ENCODE results near the gene SMPD3.

Gene SMPD3

DNA sequence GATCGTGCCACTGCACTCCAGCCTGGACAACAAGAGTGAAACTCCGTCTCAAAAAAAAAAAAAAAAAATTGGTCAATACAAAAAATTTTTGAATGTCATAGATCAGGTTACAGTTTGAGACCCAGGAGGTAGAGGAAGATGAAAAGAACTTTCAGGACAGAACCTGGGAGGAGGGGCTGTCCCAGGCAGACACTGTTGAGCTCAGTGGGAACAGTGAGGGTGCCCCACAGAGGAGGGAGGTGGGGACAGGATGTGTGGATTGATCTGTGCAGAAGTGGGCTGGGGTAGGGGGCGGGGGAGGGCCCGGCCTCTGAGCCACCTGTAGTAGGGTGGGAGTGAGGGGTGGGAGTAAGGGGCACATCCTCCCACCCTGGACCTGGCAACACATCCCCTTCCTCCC is 79.1 kb downstream of the SMPD3 start:
- H3K4me1 Mint-ChIP-seq, result peaks cover 70% of the 10 kb centered on the region
- ATAC-seq (peak; percentile 32), DNase-seq (no peak)
- no peaks in the 10 kb centered on the region for H3K9me3 Mint-ChIP-seq
- H3K27ac Mint-ChIP-seq, result no peak overlapping the region
- H3K27me3 Mint-ChIP-seq, result peaks cover 74% of the 10 kb centered on the region
- H3K4me3 Mint-ChIP-seq, result peak overlapping the region; percentile 57 to 74

DNA sequence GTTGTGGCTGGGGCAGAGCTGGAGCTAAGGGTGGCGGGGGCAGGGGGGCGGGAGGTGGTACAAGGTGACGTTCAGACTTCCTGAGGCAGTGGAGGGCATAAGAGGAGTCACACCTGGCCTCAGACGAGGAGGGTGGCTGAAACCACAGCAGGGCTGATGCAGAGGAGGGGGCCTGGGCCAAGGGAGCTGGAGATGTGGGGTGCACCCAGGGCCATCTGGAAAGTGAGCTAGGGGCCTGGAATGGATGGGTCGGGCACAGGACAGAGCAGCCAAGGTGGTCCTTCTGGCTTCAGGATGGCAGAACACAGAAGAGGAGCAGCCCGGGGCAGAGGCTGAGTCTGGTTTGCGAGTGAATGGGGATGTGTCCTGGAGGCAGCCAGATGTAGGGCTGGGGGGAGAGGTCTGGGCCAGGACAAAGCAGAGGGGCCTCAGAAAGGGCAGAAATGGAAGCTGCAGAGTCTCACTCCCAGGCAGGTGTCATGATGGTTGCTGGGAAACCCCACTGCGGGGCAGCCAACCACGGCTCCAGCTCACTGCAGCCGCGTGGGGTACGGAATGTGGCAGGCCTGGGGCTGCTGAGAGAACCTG is 79.9 kb downstream of the SMPD3 start:
- Mint-ChIP-seq H3K9me3 (no peaks in the 10 kb centered on the region), H3K27ac (peak overlapping the region; percentile 42 to 79)
- peak; percentile 57 for ATAC-seq

DNA sequence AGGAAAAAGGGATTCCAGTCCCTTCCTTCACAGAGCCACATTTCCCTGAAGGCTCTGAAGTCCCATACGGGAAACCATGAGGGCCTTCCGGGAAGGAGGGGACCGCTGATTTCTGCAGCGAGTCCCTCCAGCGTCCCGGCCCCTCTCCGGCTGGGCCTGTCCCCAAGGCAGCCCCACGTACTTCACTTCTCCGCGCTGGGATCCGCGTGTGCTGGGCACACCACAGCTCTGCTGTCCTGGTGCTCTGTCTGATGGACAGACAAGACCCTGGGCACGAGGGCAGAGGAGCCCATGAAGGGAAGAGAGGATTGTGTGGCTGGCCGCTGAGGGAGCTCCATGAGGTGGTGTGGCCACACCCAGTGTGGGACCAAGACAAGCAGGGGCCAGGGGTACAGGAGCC is 80.4 kb downstream of the SMPD3 start:
- DNase-seq (no peak), ATAC-seq (no peak)
- Mint-ChIP-seq H3K4me1 (peaks cover 72% of the 10 kb centered on the region), H3K27ac (peak overlapping the region in 1 of 2 donors; percentile 42), H3K9me3 (no peaks in the 10 kb centered on the region), H3K4me3 (peak overlapping the region in 1 of 2 donors; percentile 74), H3K27me3 (peaks cover 67% of the 10 kb centered on the region)

More for the DNA sequence above, 79.9 kb downstream of the SMPD3 start:
- Mint-ChIP-seq H3K27me3 (peaks cover 72% of the 10 kb centered on the region), H3K4me3 (peak overlapping the region; percentile 57 to 74), H3K4me1 (peaks cover 69% of the 10 kb centered on the region)
- DNase-seq, result peak in 1 of 2 donors; percentile 60

DNA sequence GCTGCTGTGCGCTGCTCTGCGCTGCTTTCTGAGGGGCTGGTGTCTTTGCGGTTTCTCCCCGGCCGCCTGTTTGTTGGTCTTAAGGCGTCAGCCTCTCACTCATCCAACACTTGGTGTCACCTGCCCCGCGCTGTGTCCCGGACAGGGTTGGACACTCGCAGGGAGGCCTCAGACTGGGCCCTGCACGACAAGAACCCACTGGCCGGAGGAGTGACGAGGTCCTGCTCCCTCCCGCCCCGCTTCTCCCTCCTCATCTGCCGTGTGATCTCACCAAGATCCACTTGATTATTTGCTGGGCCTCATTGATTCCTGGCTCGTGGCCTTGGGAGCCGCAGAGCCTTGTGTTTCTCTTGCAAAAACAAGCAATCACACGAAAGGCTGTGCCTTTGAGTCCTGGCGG is 80.9 kb downstream of the SMPD3 start:
- ATAC-seq (no peak), DNase-seq (no peak)
- Mint-ChIP-seq H3K9me3 (no peaks in the 10 kb centered on the region), H3K27ac (peak overlapping the region in 1 of 2 donors; percentile 69), H3K27me3 (peaks cover 62% of the 10 kb centered on the region), H3K4me1 (peaks cover 74% of the 10 kb centered on the region), H3K4me3 (no peak overlapping the region)

DNA sequence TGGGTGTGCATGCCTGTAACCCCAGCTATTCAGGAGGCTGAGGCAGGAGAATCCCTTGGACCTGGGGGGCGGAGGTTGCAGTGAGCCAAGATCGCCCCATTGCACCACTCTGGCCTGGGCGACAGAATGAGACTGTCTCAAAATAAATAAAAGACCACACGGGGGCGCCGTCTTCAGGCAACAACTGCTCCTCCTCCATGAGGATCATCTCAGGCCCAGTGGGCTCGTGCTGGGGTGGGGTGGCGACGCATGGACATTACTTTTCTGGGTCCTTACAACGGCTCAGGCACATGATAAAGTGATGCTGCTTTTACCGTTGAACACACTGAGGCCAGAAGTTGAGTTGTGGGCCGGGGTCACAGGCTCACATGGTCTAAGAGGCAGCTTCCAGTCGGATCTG is 81.3 kb downstream of the SMPD3 start:
- peak overlapping the region in 1 of 2 donors; percentile 69 for H3K27ac Mint-ChIP-seq
- ATAC-seq (no peak), DNase-seq (peak; percentile 47 to 50)
- no peaks in the 10 kb centered on the region for H3K9me3 Mint-ChIP-seq
- peaks cover 58% of the 10 kb centered on the region for H3K27me3 Mint-ChIP-seq
- H3K4me3 Mint-ChIP-seq, result no peak overlapping the region
- peaks cover 73% of the 10 kb centered on the region for H3K4me1 Mint-ChIP-seq

DNA sequence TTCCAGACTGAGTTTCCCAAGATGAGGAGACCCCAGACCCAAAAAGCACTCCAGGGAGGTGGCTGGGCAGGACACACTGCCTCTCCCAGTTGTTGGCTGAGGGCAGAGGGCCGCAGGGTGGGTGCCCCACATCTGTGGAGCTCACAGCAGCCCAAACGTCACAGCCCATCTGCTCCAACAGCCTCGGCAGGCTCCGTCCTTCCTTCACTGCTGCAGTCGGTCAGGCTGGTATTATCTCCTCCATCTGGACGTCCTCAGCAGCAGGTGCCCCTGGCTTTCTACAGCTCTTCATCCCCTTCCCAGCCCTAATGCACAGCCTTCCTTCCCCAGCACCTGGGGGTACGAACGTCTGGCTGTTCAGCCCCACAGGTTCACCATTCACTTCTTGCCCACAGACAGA is 82.2 kb downstream of the SMPD3 start:
- Mint-ChIP-seq H3K27ac (peak overlapping the region in 1 of 2 donors; percentile 10), H3K27me3 (peaks cover 52% of the 10 kb centered on the region), H3K9me3 (no peaks in the 10 kb centered on the region), H3K4me3 (peak overlapping the region in 1 of 2 donors; percentile 27), H3K4me1 (peaks cover 67% of the 10 kb centered on the region)
- DNase-seq (no peak), ATAC-seq (no peak)

DNA sequence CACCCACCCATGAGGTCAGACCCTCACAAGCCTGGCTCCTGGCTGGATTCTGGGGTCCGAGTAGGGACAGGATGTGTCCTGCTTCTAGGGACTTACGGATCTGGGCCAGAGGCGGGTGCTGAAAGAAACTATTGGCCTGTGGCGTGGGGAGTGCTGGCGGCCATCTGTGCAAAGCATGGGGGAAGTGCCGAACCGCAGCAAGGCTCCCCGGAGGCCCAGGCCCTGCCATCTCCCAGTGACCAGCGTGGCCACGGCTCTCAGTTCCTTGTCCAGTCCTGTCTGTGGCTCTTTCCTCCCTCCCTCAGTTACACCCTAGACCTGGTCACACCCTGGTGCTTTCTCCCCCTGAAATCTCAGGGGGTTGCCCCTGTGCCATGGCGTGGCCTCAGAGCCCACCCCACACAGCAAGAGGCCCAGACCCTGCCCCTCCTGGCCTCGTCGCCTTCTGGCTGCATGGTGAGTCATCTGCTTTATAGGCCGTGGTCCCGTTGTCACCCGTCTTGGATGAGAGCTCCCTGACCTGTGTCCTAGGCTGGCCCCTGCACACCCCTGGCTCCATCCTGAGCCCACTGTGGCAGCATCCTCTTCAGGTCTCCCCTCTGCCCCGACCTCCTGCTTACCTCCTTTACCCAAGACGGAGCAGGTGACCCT is 83.0 kb downstream of the SMPD3 start:
- H3K4me1 Mint-ChIP-seq, result peaks cover 67% of the 10 kb centered on the region
- H3K27me3 Mint-ChIP-seq, result peaks cover 52% of the 10 kb centered on the region
- no peaks in the 10 kb centered on the region for H3K9me3 Mint-ChIP-seq
- no peak overlapping the region for H3K4me3 Mint-ChIP-seq
- DNase-seq (no peak), ATAC-seq (no peak)
- peak overlapping the region in 1 of 2 donors; percentile 96 for H3K27ac Mint-ChIP-seq

DNA sequence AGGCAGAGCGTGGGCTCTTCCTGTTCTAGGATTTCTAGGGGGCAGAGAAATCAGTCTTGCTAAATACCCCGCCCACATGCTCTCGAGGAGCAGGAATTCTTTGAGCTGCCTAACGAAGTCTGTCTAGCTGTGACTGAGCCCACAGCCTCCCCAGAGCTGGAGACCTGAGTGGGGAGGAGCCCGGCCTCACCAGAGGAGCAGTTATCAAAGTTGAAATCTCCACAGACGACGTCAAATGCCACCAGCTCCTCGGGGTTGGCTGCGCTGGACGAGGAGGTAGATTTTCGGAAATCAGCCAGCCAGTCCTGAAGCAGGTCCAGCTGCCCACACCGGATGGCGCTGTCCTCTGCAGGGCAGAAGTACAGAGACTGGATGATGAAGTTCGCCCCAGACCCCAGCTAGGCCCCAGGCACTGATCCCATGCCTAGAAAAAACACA is 83.7 kb downstream of the SMPD3 start:
- peak overlapping the region in 1 of 2 donors; percentile 80 for H3K27ac Mint-ChIP-seq

DNA sequence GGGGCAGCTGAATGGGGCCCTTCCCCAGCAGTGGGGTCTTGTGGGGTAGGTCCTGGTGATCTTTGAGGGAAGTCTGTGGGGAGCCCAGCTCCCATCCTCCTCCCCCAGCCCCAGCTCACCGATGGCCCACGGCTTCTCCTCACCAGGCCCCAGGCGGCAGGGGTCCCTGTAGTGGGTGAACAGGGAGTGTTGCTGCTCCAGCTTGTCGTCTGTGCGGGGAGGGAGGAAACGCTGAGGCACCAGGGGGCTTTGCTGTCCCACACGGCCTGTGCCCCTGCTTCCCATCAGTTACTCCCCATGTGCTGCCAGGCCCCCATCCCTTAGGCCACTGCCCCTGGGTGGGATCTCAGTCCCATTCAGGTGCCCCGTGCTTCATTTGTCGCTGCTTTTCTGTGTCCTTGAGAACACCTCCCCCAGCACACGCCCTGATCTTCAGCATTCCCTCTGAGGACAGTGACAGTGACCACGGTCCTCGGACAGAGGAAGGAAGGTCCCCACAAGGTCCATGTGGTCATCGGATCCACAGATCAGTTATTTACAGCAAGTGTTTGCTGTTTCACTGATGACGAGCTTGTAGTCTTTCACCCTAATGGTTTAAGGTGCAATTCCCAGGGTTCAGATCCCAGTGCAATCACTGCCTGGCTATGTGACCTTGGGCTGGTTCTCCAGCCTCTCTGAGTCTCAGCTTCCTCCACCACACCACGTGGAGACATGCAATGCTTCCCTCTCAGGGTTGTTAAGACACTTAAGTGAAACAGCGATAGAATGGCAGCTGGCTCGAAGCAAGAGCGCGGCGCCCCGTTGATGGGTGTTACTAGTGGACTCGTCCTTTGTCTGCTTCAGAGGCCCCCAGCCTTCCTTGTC is 84.4 kb downstream of the SMPD3 start:
- no peaks in the 10 kb centered on the region for H3K9me3 Mint-ChIP-seq
- H3K27ac Mint-ChIP-seq, result peak overlapping the region in 1 of 2 donors; percentile 56
- H3K4me1 Mint-ChIP-seq, result peaks cover 54% of the 10 kb centered on the region
- ATAC-seq, result no peak
- no peak for DNase-seq
- peaks cover 52% of the 10 kb centered on the region for H3K27me3 Mint-ChIP-seq
- H3K4me3 Mint-ChIP-seq, result no peak overlapping the region

More for the DNA sequence above, 83.7 kb downstream of the SMPD3 start:
- no peaks in the 10 kb centered on the region for H3K9me3 Mint-ChIP-seq
- ATAC-seq (no peak), DNase-seq (no peak)
- no peak overlapping the region for H3K4me3 Mint-ChIP-seq
- peaks cover 52% of the 10 kb centered on the region for H3K27me3 Mint-ChIP-seq
- peaks cover 61% of the 10 kb centered on the region for H3K4me1 Mint-ChIP-seq

DNA sequence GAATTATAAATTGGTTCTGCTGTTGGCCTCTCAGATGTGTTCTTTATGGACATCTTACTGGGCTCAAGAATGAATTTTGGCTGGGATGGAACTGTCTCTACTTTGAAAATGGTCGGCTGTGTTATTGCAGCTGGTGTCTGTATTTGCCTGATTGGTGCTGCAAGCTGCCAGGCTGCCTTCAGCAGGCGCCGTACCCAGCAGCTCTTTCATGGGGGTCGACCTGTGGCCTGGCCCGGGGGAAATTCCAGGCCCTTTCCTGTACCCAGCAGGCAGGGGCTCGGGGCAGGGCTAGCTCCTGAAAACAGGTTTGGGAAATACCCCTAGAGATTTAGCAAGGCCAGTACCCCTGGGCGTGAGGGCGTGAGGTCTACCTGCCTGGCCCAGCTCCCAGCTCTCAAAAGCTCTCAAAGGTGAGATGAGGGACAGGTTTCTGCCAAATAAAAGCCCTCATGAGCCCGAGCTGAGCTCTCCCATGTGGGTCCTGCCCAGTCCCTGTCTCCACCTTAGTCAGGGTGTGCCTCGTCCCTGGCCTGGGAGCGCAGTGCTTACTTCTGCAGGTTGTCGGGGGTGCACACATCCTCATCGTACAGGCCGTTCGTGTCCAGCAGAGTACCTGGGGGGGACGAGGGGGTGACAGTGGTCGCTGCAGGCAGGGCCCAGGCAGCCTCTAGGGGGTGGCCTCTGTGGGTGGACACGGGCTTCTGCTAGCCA is 85.2 kb downstream of the SMPD3 start:
- DNase-seq (no peak), ATAC-seq (no peak)
- no peaks in the 10 kb centered on the region for H3K9me3 Mint-ChIP-seq
- H3K27ac Mint-ChIP-seq, result peak overlapping the region in 1 of 2 donors; percentile 85
- H3K27me3 Mint-ChIP-seq, result peaks cover 45% of the 10 kb centered on the region
- H3K4me3 Mint-ChIP-seq, result no peak overlapping the region
- peaks cover 49% of the 10 kb centered on the region for H3K4me1 Mint-ChIP-seq

DNA sequence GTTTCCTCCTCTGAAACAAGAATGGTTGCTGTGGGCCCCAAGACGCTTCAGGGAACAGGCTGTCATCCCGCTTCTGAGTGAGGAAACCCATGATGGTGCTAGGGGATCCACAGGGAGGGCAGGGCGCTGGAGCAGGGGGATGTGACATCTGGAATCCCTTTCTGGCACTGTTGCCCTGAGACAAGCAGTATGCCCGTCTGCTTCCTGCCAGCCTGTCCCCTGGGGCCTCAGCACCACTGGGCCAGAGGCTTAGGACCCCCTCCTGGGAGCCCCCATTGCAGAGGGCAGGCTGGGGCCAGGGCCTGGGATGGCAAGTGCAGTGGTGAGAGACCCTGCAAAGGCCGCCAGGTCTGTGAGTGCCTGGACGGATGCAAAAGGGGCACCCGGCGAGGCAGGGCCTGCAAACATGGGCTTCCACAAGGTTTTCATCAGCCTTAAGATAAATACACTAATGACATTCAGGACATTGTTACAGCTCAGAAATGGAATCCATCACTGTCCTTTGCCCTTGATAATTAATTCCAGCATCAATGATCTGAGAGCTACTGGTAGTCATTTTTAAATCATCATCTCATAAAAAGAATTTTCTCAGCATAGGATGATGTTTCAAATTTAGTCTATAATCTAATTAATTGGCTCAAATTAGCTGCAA is 85.9 kb downstream of the SMPD3 start:
- H3K9me3 Mint-ChIP-seq, result no peaks in the 10 kb centered on the region
- no peak overlapping the region for H3K27ac Mint-ChIP-seq
- peaks cover 49% of the 10 kb centered on the region for H3K4me1 Mint-ChIP-seq
- DNase-seq (no peak), ATAC-seq (no peak)
- peaks cover 38% of the 10 kb centered on the region for H3K27me3 Mint-ChIP-seq
- H3K4me3 Mint-ChIP-seq, result no peak overlapping the region

DNA sequence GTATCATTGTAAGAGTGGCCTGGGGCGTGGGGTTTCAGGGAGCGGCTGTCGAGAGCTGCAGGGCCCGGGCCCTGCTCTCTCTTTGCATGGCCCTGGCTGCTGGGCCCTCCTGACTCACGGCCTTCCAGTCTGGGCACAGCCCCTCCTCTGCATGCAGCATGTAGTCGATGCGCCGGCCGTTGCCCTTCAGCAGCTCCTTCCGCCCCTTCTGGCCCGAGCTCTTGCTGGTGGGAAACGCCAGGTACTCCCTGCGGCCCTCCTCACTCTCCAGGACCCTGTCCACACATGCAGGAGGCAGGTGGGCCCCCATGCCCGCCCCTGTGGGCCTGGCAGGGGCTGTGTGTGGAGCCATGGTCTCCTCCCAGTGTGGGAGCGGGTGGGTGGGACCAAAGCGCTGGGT is 86.8 kb downstream of the SMPD3 start:
- Mint-ChIP-seq H3K9me3 (no peaks in the 10 kb centered on the region), H3K27me3 (peaks cover 29% of the 10 kb centered on the region), H3K27ac (peak overlapping the region in 1 of 2 donors; percentile 42), H3K4me3 (no peak overlapping the region), H3K4me1 (peaks cover 52% of the 10 kb centered on the region)
- no peak for ATAC-seq
- no peak for DNase-seq

DNA sequence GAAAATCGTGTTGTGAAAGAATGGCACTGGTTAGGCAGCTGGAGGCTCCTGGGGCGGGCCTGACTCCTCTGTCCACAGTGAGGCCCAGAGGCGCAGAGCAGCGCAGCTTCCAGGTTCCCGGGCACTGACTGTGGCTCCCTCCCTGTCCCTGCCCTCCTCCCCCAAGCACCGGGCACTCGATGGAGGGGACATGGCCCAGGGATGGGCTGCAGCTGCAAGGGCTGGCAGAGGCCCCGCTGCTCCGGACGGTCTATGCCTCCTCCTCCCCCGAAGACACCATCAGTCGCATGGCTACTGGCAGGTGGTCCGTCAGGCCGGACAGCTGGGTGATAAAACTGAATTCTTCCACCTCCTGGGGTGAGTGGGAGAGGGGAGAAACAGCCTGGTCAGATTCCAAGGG is 87.4 kb downstream of the SMPD3 start:
- Mint-ChIP-seq H3K4me1 (peaks cover 52% of the 10 kb centered on the region), H3K9me3 (no peaks in the 10 kb centered on the region), H3K27ac (no peak overlapping the region), H3K27me3 (peaks cover 23% of the 10 kb centered on the region), H3K4me3 (no peak overlapping the region)
- no peak for DNase-seq
- ATAC-seq, result no peak

DNA sequence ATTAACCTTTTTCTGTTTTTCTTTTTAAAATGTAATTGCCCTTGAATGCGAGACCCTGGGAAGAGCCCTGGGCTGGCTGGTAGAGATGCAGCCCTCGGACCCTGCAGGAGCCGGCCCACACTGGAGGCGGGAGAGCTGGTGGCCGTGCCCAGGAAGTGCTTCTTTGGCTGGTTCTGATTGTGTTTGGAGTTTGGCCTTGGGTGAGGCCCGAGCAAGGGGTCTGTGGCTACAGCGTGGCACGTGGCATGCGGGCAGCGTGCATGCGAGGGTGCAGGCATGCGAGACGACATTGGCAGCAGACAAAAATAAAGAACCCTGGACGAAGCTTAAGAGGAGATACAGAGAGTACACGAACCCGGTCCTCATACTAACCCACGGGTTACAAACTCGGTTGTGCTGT is 87.8 kb downstream of the SMPD3 start:
- peaks cover 19% of the 10 kb centered on the region for H3K27me3 Mint-ChIP-seq

More for the DNA sequence above, 87.8 kb downstream of the SMPD3 start:
- ATAC-seq (no peak), DNase-seq (no peak)
- H3K27ac Mint-ChIP-seq, result no peak overlapping the region
- no peak overlapping the region for H3K4me3 Mint-ChIP-seq
- peaks cover 54% of the 10 kb centered on the region for H3K4me1 Mint-ChIP-seq
- no peaks in the 10 kb centered on the region for H3K9me3 Mint-ChIP-seq
